ENCODE data around the gene SNRK.

Gene SNRK

GRCh38 chr3:43244694-43245093 lies 41.6 kb upstream of the SNRK start:
- TF ChIP-seq REST (IDR thresholded peaks at IDR 0.05; ENCODE audit: insufficient read depth in 1 of 2, low read depth in 2 of 2, low read length in 2 of 2) (no peak), SIN3A (IDR thresholded peaks at IDR 0.05; ENCODE audit: borderline replicate concordance, insufficient read depth, low read length) (no peak), POLR2AphosphoS5 (IDR thresholded peaks at IDR 0.05; ENCODE audit: low read depth, low read length) (no peak), TAF1 (IDR thresholded peaks at IDR 0.05; ENCODE audit: borderline replicate concordance, insufficient read depth, low read length) (no peak), FOXP2 (optimal IDR thresholded peaks at IDR 0.05; ENCODE audit: borderline replicate concordance, extremely low read depth, extremely low read length, insufficient read depth) (no peak)

GRCh38 chr3:43246976-43247375 lies 39.4 kb upstream of the SNRK start:
- no peak for TF ChIP-seq REST (IDR thresholded peaks at IDR 0.05; ENCODE audit: insufficient read depth in 1 of 2, low read depth in 2 of 2, low read length in 2 of 2)
- TF ChIP-seq TAF1 (IDR thresholded peaks at IDR 0.05; ENCODE audit: borderline replicate concordance, insufficient read depth, low read length), result no peak
- TF ChIP-seq POLR2AphosphoS5 (IDR thresholded peaks at IDR 0.05; ENCODE audit: low read depth, low read length), result no peak
- no peak for TF ChIP-seq FOXP2 (optimal IDR thresholded peaks at IDR 0.05; ENCODE audit: borderline replicate concordance, extremely low read depth, extremely low read length, insufficient read depth)
- no peak for TF ChIP-seq SIN3A (IDR thresholded peaks at IDR 0.05; ENCODE audit: borderline replicate concordance, insufficient read depth, low read length)

- TF ChIP-seq POLR2AphosphoS5 (IDR thresholded peaks at IDR 0.05; ENCODE audit: low read depth, low read length) (no peak), REST (IDR thresholded peaks at IDR 0.05; ENCODE audit: insufficient read depth in 1 of 2, low read depth in 2 of 2, low read length in 2 of 2) (no peak), TAF1 (IDR thresholded peaks at IDR 0.05; ENCODE audit: borderline replicate concordance, insufficient read depth, low read length) (no peak), FOXP2 (optimal IDR thresholded peaks at IDR 0.05; ENCODE audit: borderline replicate concordance, extremely low read depth, extremely low read length, insufficient read depth) (no peak), SIN3A (IDR thresholded peaks at IDR 0.05; ENCODE audit: borderline replicate concordance, insufficient read depth, low read length) (no peak)
These were observed 38.7 kb upstream of the SNRK start for GRCh38 chr3:43247561-43248184.

GRCh38 chr3:43248185-43248583 lies 38.2 kb upstream of the SNRK start:
- TF ChIP-seq REST (IDR thresholded peaks at IDR 0.05; ENCODE audit: insufficient read depth in 1 of 2, low read depth in 2 of 2, low read length in 2 of 2) (no peak), POLR2AphosphoS5 (IDR thresholded peaks at IDR 0.05; ENCODE audit: low read depth, low read length) (no peak), FOXP2 (optimal IDR thresholded peaks at IDR 0.05; ENCODE audit: borderline replicate concordance, extremely low read depth, extremely low read length, insufficient read depth) (no peak), SIN3A (IDR thresholded peaks at IDR 0.05; ENCODE audit: borderline replicate concordance, insufficient read depth, low read length) (no peak), TAF1 (IDR thresholded peaks at IDR 0.05; ENCODE audit: borderline replicate concordance, insufficient read depth, low read length) (no peak)

All from PFSK-1 (cell line).